Fibroblast of skin of back (primary cell): Measurements from ENCODE around the gene MRGPRG.
A peak's percentile ranks its signal among the peaks of the same experiment; 100 is the strongest.

ENCODE experiments used
- DNase-seq: peaks from one replicate; pipeline ENCODE4 v3.0.0-alpha.2; 2013

Gene MRGPRG

DNA sequence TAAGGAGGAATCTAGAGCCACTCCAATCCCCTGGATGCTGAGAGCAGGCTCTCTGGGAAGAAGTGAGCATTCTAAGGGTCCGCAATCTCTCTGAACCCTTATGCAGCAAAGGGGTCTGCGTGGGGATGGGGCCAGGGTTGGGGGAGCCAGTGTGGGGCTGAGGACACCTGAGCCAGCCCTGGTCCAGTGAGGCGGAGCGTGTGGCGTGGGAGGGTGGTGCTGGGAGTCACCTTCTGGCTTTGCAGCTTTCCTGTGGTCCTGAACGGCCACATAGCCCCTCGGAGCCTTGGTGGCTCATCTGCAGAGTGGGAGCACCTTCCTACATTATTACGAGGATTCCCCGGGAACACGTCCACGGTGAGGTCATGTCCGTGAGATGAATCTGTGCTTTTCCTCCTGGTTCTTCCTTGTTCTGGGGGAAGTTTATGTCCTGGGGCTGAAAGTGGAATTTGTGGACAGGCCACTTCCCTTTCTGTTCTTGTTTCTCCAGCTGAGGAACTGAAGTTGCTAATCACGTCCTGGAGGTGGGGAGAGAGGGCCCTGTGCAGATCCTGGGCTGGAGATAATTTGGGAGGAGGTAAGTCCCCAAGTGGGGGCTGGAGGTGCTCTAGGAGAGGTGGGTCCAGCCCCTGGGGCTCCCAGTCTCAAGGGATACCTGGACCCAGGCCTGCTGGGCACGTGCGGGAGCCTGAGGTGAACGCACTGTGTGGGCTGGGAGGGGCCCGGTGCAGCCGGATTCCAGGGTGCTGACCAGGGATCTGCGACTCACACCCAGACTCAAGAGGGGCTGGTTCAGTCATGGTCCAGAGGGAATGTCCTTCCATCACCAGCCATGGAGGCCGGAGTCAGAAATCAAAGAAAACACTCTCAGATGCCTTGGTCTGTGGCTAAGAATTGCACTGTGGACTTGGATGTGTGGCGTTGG, 7.5 kb upstream of the MRGPRG start:
- DNase-seq: peak; percentile 8

DNA sequence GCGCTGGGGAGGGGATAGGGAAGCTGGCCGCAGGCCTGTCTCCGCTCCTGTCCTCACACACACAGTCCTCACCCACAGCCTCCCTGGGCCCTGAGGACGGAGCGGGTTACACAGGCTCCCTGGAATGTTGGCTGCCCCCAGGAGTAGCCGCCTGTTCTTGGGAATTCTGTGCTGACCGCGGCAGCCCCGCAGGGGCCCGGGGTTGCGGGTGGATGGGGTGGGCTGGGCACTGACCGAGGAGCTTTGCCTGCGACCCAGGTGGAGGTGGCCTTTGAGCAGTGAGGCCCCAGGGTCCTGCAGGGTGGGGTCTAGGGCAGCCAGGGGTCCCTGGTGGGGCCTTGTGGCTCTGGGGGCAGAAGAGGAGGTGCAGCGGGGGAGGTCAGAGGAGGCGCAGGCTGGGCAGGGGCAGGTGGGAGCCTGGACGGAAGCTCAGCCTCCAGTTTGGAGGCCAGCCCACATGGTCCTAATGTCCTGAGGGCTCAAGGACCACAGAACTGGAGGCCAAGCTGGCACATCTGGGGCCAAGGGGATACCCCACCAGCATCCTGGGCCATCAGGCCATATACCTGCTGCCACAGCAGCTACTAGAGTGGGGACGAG, 6.6 kb upstream of the MRGPRG start:
- no peak for DNase-seq

DNA sequence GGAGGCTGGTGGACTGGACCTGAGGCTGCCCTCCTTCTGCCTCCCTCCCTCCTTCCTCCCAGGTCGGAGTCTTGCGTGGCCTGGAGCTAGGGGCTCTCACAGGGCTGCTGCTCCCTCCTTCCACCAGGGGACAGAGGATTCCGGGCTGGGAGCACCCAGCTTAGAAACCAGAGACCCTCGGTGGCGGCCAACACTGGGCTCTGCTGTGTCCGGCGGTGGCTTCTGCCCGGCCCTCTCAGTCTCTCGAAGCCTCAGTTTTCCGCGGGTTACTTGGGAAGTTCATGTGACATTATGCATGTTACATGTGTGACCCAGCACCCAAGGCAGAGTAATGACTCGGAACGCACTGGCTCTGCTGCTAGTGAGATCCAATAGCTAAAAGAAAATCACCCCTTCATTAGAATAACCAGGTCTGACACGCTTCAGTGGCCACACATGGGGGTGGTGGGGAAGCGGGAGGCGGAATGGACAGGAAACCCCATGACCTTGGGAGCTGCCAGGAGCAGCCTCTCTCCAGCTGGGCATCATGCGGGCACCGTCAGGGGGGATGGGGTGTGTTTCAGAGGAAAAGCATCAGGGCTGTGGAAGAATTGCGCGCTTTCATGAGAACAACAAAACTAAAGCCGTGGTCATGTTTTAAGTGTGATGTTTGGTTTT, 5.9 kb upstream of the MRGPRG start:
- DNase-seq: no peak

DNA sequence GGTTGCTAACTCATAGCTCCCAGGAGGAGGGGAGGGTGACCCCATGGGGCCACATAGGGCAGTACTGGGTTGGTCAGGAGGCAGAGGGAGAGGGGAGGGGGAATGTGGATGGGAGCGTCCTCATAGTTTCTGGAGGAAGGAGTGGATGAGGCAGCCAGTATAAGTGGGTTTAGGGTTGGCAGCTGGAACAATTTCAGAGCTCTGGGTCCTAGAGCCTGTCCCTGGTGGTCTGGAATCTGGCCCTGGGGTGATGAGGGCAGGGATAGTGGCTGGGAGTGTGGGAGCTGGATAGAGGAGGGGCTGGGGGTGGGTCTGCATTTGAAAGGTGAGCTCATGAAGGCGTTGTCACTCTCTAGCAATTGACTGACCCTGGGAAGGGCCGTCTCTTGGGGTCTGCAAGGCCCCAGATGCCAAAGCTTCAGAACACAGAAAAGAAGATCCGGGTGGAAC, 5.3 kb upstream of the MRGPRG start:
- DNase-seq: no peak

DNA sequence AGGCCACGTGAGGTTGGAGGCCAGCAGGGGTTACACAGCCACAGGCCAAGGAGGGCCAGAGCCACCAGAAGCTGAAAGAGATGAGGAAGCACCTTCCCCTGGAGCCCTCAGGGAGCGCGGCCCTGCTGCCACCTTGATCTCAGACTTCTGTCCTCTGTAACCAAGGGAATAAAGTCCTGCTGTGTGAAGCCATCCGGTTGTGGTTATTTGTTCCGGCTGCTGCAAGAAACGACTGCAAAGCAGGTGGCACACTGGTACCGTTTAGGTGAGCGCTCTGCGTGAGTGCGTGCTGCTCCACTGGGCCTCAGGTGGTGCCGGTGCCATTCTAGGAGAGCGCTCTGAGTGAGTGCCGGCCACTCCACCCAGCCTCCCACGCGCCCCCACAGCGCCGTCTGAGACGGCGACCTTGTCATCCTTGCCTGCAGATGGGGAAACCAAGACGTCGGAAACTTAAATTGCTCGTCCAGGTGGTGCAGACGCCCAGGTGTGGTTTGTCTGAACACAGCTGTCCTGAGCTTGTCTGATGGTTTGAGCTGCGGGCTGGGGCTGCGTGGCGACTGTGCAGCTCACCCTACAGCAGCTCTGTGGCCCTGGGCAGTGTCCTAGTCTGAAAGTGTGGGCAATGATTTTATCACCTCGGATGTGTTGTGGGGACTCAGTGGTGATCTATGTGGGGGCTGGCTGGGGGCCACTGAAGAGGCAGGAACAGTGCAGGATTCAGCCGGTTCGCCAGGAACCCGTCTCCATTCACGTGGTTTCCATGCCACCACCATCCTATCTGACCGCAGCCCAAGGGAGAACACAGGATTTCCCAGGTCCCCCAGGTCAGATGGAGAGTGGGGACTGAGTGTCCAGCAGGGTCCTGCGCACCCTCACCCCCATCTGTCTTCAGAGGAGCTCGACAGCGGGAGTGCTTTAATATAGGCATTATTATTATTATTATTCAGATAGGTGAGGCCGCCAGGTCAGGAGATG, 4.6 kb upstream of the MRGPRG start:
- no peak for DNase-seq

DNA sequence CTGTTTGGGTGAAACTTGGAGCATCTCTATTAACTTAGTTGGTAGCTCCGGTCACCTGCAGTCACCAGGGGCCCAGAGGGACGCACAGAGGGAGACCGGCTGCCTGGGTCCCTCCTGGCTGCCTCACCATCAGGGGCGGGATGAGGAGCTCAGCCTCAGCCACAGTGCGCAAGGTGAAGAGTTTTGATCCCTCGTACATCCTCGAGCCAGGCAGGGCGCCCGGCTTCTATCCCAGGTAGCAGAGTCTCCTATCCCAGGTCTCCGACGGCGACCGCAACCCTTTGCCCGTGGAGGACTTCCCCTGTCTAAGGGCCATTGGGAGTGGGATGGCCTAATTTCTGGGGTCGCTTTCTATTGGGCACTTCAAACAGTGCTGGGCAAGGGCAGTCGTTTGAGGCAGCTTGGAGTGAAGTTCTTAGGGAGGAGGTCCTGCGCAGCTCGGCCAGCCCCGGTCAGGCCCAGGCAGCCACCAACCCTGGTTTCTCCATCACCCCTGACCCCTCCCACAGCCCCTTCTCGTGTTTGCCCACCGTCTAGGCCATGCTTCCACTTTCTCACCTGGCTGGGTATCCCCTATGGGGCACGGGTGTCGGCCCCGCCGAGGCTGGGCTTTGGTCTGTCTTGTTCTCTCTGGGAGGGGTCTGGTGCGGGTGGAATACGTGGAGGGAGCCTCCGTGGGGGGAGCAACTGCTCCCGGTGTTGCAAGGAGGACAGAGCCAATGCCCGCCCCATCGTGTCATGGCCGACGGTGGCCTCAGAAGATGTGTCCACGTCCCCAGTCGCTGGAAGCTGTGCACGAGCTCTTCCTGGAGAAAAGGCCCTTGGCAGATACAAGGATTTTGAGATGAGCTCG, 3.6 kb upstream of the MRGPRG start:
- DNase-seq: no peak

DNA sequence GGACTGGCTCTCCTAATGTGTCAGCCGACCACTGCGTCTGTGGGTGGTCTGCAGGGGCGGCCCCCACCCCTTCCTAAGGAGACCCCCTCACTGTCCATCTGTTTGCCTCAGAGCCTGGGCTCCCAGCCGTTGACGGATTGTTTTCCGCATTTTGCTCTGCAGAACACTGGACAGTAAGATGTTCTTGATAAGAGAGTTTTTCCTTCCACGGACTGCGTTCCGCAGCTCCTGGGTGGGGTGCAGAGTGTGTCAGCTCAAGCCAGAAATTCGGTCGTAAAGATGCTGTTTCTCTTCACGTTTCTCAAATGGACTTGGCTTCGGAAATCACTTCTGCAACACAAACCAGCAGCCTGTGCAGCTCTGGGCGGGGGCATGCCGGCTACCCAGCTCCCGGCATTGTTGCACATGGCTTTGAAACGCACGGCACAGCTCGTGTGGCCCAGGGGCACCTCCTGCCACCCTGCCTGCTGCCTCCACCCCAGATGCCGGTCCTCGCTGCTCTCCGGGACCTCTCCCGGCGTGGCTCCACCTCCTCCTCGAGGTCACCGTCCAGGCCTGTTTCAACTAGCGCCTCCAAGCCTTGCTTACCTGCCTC, 2.9 kb upstream of the MRGPRG start:
- no peak for DNase-seq

DNA sequence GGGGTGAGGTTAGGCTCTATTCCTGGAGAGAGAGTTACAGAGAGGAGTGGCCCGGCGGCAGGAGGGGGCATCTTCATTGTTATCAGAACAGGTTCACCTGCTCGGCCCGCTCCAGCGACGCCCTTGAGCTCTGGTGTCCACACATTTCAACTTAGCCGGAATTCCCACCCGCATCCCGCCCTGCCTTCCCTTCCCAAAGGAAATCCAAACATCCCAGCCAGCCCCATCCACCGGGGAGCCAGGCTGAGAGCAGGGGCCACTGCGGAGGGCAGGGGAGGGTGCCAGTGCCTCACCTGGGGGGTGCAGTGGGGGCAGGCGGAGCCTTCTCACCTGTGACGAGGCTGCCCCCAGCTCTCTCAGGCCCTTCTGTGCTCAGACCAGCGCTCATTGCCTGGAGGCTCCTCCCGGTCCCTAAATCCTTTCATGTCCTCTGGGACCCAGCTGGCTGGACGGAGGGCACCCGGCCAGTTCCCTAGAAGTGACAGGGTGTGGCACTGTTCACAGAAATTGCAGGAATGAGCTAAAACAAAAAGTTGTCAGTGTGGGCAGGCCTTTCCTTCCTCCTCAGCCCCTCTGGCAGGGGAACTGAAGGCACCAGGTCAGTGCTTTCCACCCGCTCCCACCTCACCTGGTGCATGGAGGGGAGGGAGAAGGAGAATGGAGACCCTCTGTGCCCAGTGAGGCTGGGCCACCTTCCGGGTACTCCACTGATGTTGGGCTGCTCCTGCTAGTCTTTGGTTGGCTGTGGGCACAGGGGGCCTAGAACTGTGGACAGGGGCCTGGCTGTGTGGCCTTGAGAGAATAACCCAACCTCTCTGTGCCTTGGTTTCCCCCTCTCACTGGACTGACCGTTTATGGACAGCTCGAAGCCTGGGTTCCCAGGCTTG, 2.2 kb upstream of the MRGPRG start:
- no peak for DNase-seq

DNA sequence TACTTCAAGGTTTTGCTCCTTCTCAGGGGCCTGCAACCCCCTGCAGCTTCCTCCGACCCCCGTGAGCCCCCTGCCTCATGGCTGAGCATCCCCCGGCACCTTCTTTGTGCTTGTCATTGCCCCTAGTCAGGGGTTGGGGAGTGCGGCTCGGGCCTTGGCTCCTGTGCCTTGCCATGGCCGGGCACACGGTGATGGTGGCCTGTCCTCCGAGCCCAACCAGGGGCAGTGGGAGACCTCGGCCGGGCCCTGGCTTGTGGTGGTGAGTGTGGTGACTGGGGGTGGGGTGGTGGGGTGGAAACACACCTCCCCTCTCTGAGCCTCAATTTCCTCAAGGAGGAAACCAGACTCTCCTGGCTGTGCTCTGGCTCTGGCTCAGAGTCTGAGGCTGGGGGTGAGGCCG, 1.5 kb upstream of the MRGPRG start:
- no peak for DNase-seq

DNA sequence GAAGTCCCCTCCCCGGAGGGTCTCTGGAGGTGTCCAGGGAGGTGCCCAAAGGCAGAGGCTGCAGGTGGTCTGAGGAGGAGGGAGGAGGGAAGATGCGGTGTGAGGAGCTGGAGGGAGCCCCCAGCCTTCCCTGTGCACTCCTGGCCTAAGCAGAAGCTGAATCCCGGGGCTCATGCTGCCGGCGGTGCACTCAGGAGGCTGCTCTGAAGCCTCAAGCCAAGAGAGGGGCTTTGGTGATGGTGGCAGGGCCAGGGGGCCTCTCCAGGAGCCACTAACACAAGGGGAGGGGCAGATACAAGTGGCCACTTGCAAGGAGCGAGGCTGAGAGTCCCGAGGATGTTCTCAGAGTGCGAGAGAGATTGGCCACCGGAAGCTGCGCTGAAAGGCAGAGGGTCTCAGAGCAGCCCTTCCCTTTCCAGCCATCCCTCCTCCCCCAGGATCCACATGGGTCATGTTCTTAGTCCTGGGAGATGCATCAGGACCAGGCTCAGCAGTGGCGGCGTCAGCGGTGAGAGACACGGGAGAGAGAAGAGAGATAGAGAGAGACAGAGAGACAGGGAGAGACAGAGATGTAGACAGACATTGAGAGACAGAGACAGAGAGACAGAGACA, 774 bp upstream of the MRGPRG start:
- DNase-seq: no peak

DNA sequence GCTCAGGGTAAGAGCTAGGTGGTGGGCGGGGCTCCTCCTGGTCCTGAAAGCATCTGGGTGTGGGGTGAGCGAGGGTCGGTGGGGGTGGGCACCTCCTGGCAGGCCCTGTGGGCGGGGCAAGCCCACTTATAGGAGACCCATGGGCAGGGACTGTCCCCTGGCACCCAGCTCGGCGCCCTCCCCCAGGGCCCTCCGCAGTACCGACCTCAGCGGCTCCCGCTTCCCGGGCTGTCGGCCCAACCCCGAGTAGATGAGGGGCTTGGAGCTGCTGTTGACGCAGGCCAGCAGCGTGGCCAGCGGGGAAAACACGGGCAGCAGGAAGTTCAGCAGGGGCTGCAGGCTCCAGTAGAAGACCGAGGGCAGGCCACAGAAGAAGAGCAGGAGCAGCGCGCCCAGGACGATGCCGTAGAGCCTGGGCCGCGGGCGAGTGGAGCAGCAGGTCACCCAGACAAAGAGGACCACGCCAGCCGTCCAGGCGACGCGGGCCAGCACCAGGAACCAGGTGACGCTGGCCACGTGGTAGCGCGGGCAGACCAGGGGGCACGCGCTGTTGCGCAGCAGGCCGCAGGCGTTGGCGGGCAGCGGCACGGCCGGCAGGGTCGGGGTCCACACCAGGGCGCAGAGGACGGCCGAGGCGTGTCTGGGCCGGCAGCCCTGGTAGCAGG, 663 bp downstream of the MRGPRG start:
- no peak for DNase-seq

DNA sequence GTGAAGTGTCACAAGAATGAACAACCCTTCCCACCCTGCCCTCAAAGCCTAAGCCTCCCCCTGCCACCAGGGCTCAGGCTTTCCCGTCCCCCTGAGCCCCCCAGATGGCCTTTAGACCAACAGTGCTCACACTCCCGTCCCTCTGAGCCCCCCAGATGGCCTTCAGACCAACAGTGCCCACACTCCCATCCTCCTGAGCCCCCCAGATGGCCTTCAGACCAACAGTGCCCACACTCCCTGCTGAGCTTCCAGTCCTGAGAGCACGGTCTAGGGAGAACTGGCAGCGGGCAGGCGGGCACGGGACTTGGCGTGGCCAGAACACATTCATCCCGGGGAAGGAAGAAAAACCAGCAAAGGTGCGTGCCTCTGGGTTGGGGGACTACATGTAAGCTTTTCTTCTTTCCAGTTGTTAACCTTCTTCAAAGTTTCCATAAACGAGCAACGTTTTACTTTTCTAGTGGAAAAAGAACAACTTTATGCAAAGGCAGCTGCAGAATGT, 2.5 kb downstream of the MRGPRG start:
- no peak for DNase-seq

DNA sequence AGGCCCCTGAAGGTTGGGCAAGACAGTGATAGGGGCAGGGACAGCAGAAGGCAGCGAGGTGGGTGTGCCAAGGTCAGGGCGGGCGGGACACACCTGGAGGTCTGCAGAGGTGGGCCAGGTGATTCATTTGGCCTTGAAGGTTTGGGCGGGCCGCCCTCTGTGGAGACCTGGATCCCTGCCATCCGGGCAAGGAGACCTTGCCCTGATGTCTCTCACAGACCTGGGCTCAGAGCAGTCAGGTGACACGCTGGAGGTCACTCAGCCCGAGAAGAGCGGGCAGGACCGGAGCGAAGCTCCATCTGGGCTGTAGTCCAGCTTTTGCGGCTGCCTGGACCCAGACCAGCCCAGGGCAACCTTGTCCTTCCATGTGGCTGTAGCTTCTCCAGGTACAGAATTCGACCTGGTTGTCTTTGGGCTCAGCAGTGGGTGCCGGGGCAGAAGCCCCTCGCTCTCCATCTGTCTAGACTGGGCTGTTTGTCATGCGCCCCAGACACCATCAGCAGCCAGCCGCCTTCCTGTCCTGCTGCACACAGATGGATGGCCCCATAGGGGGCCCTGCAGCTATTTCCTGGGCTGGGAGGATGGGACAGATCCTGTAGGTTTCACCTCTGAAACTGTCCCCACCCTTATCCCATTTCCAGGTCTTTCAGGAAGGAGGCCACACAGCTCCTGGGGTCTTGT, 3.1 kb downstream of the MRGPRG start:
- DNase-seq: no peak

DNA sequence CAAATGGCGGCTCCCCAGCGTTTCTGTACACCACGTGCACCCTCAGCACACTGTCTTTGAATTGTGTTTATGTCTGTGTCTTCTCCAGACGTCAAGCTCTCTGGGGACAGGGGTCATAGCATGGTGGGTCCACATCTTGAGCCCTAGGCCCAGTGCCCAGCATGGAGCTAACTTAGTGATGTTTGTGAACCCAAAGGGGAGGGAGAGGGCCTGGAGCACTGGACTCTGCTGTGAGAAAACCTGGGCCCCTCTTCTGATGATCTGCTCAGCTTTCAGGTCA, 4.3 kb downstream of the MRGPRG start:
- DNase-seq: no peak

DNA sequence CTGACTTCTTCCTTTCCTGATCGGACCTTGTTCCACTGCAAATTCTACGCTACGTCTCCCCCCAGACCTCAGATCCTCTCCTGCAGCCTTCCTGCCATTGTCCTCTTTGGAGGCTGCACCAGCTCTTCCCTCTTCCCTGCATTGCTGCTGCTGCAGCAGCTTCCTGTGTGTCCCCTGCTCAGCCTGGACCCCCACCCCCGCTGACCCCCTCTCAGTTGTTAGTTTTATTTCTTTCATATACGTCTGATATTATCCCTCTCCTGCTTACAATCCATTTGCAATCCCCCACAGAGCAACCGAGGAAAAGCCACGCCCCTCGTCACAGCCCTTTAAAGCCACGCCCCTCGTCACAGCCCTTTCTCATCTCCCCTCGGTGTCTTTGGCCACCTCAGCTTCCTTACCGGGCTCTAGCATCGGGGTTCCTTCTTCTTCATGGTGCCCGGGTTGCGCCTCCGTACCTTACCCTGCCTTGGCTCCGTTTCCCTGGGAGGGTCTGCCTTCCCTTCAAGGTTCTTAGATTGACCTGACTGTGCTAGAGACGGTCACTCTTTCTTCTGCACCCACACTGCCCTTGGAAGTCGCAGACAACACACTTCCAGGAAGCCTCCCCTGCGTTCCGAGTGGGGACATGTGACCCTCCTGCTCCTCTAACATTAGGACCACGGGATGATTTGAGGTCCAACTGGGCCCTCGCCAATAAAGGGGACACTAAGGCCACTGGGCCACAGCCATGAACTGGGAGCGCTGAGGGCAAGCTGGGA, 4.8 kb downstream of the MRGPRG start:
- no peak for DNase-seq

DNA sequence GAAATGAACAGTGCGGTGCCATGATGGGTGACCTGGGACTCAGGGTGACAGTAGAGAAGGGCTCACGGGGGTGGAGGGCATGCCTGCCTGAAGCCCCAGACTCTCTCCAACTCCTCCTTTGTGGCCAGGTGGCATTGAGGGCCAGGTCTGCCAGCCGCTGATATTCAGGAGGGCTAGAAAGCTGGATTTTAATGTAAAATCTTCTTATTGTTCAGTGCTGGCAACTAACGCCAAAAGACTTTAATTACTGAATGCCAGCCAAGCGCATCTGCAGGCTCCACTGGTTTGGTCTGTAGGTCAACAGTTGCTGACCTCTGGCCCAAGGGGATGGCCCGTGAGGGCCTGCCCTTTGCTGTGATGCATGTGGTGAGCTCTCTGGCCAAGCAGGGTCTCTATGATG, 10.3 kb downstream of the MRGPRG start:
- no peak for DNase-seq

DNA sequence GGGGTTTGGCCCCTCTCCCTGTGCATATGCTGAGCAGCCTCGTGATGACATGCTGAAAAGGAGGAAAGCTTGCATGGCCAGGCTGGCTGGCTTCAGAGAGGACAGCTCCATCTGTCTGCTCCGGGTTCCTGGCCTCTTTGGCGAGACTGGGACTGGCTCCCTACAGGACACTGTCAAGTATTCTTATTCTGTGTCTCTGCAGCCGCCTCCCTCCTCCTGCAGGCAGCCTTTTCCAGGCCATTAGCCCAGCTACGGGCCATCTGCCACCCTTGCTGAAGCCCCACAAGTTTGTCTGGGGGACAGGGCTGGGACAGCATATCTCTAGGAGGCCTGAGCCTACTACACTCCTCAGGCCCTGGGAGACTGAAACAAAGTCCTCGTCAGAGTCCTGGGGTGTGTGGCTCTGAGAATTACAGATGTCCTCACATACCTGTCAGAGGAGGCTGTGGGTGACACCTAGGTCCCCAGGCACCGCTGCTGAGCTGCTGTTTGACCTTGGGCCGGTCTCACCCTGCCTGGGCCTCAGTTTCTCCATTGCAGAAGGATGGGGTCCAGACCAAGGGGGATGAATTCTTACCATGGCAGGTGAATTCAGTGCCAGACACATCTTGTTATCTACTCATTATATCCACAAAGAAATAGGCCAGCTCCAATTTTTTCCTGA, 11.0 kb downstream of the MRGPRG start:
- DNase-seq: no peak
